MM.1S (cell line): ENCODE results near the gene PSENEN.

ENCODE experiments used
- CTCF ChIP-seq: fragments of 300-600 bp; sonication (generic); IDR thresholded peaks from 2 replicates; pipeline ENCODE4 v1.5.1; 2016; ENCODE audit warnings: antibody characterized with exemption, low read length, mixed read lengths
- EZH2 ChIP-seq: fragments of 300-600 bp; sonication (generic); optimal IDR thresholded peaks from 2 replicates; pipeline ENCODE3; 2017; ENCODE audit warnings: low read depth, mild to moderate bottlenecking, antibody characterized with exemption, low read length, mixed read lengths

GRCh38 chr19:35723671-35724070, 21.8 kb upstream of the PSENEN start:
- TF ChIP-seq CTCF (no peak), EZH2 (no peak)
